ENCODE data around the gene SLC24A4. TPM values are rescaled to one million over a fixed set of nuclear protein-coding genes. Genes with fewer than 3 reads are reported as not detected.

The SLC24A4 gene
- total RNA-seq, 4 donors from 2014 or later: 0.75 to 1.9 (median 1.4) TPM

DNA sequence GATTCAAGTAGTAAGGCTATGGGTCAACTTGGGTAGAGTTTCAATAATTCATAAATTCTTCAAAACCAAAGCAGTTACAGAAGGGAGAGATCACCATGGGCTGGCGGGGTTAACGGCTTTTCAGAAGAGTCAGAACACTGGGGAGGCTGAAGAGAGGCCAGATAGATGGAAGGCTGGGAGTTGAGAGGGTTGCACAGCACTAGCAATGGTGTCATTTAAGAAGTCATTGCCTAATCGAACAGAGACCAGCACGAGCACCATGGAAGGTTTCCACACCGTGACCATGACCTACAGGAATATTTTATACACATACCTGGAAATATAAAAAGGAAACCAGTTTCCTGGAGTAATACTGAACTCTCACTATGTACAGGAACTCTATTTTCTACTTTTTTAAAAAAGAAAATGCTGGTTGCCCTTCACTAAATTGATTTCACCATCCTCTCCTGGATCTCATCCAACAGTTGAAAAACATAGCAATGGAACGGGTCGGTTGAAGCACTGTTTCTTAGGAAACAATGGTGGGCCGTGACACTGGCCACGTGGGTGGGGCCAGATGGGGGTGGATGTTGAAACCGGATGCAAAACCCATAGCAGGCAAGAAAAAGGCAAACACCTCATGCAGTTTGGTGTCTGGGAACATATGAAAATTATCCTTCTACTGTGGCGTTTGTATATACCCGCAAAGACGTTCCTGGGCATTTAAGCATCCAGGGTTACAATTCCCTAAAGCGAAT is 152.7 kb downstream of the SLC24A4 start:
- TF ChIP-seq, protein P1, sequence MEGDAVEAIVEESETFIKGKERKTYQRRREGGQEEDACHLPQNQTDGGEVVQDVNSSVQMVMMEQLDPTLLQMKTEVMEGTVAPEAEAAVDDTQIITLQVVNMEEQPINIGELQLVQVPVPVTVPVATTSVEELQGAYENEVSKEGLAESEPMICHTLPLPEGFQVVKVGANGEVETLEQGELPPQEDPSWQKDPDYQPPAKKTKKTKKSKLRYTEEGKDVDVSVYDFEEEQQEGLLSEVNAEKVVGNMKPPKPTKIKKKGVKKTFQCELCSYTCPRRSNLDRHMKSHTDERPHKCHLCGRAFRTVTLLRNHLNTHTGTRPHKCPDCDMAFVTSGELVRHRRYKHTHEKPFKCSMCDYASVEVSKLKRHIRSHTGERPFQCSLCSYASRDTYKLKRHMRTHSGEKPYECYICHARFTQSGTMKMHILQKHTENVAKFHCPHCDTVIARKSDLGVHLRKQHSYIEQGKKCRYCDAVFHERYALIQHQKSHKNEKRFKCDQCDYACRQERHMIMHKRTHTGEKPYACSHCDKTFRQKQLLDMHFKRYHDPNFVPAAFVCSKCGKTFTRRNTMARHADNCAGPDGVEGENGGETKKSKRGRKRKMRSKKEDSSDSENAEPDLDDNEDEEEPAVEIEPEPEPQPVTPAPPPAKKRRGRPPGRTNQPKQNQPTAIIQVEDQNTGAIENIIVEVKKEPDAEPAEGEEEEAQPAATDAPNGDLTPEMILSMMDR (IDR thresholded peaks at IDR 0.05; ENCODE audit: low read depth): no peak

DNA sequence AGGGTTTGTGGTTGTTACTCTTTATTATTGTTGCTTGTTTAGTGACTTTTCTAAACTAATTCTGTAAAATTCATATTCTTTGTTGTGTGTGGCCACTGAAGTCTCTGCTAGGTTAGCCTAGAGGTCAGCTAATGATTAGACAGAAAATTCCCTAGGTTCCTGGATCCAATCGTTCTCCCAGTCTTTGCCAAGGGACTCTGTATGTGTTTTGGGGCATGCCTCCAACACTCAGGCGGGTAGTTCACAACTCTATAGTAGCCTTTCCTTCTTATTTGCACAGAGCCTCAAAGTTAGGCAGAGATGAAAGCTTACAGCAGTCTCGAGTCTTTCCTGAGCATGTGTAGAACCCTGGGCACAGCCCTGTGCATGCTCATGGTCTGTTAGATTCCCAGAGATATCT is 157.9 kb downstream of the SLC24A4 start:
- TF ChIP-seq, protein P1 (IDR thresholded peaks at IDR 0.05; ENCODE audit: low read depth): no peak

GRCh38 chr14:92481386-92481785 is 158.4 kb downstream of the SLC24A4 start:
- TF ChIP-seq, protein P1 (IDR thresholded peaks at IDR 0.05; ENCODE audit: low read depth): no peak

GRCh38 chr14:92481811-92482555 is 159.0 kb downstream of the SLC24A4 start:
- TF ChIP-seq, protein P1 (IDR thresholded peaks at IDR 0.05; ENCODE audit: low read depth): no peak

DNA sequence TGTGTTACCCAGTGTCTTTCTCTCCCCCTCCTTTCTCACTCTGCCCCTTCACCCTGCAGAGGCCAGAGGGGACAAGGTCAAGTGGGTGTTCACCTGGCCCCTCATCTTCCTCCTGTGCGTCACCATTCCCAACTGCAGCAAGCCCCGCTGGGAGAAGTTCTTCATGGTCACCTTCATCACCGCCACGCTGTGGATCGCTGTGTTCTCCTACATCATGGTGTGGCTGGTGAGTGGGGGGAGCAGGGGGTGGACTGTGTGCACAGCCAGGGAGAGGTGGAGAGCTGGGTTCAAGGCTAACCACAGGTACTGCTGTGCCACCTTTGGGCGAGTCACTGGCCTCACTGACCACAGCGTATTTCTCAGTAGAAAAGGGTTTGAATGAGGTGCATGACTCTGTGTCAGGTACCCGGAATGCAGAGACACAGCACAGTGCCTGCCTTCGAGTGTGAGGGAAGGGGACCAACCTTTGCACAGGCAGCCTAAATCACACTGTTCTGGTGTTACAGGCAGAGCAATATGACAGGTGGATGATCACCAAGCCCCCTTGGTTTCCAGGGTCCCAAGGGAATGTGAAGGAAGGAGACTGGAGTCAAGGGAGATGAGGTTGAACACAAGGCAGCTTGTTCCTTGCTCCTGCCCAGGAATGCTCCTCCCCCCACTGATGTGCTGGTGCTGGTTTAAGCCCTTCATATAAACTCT is 159.8 kb downstream of the SLC24A4 start:
- TF ChIP-seq, protein P1 (IDR thresholded peaks at IDR 0.05; ENCODE audit: low read depth): no peak

DNA sequence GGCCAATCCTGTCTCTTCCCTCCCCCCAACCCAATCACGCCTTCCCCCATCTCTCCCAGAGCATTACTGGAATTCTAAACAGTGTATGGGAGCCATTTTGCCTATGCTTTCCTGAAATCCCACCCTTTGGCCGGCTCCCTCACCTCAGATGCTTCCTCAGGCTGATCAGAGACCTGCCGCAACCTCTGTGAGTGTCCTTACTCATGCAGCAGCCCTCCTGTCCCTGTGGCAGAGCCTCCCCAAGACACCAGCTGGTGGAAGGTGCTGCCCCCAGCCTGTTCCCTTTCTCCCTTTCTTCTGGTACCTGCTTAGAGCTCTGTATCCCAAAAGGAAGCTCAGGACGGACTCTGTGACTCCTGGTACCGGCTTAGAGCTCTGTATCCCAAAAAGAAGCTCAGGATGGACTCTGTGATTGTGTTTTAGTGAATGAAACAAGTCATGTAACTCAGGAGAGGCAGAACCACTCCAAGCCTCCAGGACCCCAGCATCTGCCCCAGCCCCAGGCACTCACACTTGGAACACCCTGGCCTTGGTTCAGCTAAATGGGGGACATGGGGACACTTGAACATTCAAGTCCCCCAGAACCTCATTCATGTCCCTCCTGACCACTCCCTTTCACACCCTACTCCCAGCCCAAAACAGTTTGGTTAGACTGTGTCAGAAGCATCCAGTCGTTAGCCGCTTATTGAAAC is 161.3 kb downstream of the SLC24A4 start:
- TF ChIP-seq, protein P1 (IDR thresholded peaks at IDR 0.05; ENCODE audit: low read depth): no peak
